GM18511 (cell line): Measurements from ENCODE around the gene PACC1.

Experiments
- ATAC-seq: cut with Tn5 transposase; IDR thresholded peaks from one replicate; pipeline ENCODE4 v1.9.1; 2021; ENCODE audit warnings: mild to moderate bottlenecking, moderate library complexity; ENCODE audit not compliant: unreplicated experiment

The PACC1 gene

DNA sequence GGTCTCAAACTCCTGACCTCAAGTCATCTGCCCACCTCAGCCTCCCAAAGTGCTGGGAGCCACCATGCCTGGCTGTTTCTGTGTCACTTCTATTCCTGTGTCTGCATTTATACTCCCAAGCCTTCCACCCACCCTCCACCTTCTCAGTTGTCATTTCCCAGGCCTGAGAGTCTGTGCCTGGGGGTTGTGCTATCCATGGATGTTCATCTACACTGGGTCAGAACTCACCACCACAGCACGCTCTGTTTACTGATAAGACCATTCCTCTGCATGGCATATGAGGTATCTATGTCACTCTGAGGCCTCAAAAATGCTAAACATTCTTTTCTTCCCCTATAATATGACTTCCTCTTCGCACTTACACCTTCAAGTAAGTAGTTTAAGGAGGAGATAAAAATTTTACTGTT lies 24.1 kb upstream of the PACC1 start:
- no peak for ATAC-seq

DNA sequence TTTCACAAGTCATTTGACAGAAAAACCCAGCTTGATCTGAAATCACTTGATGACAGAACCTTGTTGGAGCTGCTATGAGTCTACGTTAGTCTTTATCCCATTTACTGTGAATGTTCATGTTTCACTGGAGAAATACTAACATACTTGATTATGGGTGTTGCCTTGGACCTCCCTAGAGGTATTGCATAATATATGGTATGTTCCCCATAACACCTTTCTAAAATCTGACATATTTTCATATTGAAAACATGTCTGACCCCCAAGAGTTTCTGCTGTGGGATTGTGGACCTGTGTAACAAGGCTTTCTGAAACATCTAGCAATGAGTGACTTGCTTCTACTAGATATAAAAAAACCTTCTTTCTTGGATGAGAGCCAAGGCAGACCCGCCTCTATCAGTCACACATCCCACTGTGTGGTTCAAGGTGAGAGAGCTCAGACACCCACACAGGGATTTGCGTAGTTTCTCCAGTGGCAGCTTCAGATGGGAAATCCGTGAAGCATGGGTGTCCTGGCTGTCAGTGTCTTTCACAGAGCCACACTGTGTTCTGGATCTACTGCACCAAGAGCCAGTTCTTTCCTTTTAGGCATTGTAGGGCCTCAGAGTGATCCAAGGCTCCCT lies 22.6 kb upstream of the PACC1 start:
- ATAC-seq, result no peak

DNA sequence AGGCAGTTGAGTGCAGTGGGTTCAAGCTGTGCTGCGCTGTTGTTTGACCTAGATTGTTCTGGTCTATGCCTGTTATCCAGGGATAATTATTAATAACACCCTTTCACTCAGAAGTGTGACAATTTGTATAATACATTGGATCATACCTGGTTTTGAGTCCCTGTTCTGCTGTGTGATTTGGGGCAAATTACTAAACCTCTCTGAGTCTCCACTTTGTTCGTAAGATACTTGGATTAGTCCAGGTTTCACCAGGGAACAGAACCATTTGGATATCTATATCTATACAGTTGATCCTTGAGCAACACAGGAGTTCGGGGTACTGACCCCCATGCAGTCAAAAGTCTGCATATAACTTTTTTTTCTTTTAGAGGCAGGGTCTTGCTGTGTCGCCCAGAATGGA lies 20.3 kb upstream of the PACC1 start:
- ATAC-seq, result no peak

DNA sequence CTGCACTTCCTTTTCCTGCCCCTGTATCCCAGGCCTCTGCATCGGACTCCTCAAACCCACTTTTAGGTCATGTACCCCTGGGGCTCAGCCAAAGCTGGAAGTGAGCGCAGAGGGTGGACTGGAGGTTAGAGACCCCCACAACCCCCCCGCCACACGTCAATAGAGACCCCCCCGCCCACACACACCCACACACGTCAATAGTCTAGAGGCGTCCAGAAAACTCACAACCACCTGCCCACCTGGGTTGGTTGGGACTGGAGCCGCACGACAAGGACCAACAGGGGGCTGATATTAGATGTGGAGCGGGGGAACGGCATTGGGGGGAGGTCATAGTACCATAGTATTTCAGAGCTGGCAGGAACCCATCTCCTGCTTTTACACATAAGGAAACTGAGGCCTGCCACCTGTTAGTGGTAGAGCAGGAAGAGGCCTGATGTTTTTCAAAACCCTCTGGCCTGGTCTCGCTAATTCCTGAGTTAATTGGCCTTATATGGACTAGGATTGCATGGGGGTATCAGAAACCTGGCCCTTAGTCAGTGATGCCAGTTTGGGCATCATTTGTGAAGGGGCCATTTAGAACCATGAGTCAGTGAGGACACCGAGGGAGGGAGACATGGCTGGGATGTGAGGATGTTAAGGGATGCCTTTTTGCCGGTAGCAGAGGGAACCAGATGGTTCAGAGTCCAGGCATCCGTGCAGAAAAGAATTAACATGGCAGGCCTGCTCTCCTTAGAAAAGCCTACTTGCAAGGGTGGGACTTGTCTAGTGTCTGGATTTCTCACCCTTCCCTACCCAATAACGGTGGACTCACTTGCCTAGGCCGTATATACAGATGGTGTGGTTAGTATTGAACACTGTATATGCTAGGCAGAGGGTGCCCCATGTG lies 19.1 kb upstream of the PACC1 start:
- no peak for ATAC-seq

DNA sequence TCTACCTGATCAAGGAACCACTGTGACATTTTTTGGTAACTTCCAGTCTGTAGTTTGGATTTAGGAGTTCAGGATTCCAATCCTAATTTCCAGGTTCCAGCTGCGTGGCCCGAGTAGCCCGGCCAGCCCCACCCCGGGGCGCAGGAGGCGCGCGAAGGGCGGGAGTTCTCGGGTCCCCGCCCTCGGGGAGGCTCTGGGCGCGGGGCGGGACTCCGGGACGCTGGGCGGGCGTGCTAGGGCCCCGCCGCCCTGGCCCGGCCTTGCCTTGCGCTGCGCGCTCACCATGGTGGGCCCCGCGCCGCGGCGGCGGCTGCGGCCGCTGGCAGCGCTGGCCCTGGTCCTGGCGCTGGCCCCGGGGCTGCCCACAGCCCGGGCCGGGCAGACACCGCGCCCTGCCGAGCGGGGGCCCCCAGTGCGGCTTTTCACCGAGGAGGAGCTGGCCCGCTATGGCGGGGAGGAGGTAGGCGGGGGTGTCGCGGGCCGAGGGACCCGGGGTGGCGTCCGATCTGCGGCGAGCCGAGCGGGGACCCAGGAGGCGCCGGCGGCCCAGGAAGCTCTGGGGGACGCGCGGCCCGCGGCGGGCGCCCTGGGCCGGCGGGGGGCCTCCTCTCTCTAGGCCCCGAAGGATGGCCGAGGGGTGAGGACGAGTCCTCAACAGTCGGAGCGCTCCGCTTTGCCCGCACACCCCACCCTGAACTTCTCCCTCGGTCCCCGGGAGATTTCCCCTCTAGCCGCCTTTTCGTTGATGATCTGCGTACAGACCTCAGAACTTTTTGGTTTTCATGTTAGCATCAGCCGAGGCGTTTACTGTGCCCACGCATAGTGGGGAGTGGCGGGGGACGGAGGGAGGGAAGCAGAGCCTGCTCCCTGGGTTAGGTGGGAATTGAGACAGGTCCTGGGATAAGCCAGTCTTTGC lies 18.2 kb upstream of the PACC1 start, which contains the start of gene NENF:
NENF (plus strand) TSS at position 260 of the 916 bp plus-strand sequence; CDS start at position 284, 24 bp downstream.
- ATAC-seq, result peak; percentile 98

DNA sequence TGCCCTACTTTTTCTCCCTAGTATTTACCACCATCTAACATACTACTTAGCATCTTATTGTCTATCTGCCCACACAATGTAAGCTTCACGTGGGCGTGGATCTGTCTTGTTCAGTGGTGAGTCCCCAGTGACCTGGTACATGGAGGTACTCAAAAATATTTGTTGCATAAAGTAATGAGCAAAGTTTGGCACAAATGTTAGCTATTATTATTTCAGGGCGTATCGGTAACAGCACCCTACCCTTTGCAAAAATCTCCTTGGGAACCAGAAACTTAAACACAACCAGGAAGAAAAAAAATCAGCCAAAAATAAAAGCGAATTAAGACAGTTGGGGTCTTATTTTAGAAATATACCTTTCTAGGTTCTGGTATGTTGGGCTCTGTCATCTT lies 17.6 kb upstream of the PACC1 start:
- ATAC-seq, result no peak

DNA sequence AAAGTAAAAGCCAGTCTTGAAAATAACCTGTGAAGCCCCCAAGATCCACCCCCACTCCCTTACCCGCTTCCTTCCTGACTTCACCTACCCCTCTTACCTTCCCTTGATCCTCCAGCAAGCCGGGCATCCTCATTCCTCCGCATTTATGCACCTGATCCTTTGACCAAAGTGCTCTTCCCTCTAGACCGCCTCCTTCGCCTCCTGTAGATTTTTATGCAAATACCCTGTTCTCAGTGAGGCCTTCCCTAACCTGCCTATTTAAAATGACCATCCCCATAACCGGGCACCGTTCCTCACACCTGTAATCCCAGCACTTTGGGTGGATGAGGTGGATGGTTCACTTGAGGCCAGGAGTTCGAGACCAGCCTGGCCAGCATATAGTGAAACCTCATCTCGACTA lies 17.0 kb upstream of the PACC1 start:
- ATAC-seq, result no peak

DNA sequence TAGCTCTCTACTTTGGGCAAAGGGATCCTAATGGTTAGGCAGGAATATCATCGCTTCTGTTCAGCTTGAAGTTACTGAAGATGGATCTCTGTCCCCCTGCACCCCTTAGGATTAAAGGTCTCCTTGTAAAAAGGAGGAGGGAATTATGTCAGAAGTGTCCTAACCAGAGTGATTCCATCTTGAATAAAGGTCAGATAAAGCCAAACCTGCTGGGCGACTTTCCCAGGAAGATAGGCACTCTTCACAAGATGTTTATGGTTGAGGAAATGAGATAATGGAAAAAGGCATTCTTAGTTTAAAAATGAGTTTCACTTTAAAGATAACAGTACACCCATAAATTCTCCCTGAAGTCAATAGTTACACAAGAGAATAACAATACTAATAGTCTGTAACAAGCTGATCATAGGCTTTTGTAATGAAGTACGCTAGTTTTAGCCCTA lies 16.3 kb upstream of the PACC1 start:
- ATAC-seq, result no peak

DNA sequence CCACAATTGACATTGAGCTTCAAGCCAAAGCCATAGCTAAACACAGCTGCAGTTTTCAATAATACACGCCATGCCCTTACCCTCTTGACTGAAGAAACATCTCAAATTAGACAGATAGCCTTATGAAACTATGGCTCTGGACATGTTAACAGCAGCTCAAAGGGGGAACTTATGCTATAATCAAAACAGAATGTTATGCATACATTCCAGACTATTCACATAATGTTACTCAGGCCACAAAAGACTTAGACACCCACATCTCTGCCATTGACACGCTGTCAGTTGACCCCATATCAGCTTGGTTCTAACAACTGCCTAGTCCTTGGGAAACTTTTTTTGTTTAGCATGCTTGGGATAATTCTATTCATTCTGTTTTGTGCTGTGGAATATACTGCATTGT lies 15.7 kb upstream of the PACC1 start:
- ATAC-seq, result no peak

DNA sequence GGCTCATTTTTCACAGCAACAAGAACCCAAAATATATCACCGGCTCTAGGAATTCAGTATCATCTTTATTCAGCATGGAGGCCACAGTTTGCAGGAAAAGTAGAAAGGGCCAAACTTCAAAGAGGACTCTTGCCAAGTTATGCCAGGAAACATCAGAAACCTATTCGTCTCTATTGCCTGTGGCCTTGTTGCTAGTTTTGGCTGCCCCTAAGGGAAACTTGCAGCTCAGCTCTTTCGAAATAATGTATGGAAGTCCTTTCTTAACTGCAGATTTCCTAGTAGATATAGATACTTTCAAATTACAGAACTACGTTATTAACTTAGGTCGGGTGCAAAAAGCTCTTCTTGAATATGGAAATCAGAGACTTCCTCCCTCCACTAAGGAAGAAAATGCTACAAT lies 13.8 kb upstream of the PACC1 start:
- no peak for ATAC-seq

DNA sequence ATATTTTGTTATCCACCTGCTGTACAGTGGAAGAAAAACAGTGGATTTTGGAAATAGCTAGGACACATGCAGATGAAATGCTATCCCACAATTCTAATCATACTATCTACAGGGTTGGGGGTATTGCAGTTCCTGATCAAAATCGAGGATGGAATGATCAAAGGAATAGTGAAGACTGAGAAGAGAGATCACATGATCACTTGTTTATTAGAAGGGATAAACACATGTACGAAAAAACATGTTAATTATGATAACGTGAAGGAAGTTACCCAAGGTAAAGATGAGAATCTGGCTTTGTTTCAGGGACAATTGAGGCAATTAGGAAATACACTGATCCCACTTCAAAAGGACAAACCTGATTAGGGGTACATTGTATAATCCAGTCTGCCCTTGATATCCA lies 9.2 kb upstream of the PACC1 start:
- no peak for ATAC-seq

DNA sequence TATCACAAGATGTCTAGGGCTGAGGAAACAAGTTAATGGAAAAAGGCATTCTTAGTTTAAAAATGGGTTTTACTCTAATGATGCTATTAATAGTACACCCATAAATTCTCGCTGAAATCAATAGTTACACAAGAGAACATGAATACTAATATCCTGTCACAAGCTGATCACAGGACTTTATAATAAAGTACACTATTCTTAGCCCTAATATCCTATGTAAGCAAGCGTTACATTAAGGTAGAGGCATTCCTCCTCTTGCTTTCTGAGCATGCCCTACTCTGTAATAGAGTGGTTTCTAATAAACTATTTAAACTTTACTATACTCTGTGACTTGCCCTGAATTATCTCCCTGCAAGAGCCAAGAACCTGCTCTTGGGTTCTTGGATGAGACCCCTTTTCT lies 6.5 kb upstream of the PACC1 start:
- ATAC-seq, result no peak

DNA sequence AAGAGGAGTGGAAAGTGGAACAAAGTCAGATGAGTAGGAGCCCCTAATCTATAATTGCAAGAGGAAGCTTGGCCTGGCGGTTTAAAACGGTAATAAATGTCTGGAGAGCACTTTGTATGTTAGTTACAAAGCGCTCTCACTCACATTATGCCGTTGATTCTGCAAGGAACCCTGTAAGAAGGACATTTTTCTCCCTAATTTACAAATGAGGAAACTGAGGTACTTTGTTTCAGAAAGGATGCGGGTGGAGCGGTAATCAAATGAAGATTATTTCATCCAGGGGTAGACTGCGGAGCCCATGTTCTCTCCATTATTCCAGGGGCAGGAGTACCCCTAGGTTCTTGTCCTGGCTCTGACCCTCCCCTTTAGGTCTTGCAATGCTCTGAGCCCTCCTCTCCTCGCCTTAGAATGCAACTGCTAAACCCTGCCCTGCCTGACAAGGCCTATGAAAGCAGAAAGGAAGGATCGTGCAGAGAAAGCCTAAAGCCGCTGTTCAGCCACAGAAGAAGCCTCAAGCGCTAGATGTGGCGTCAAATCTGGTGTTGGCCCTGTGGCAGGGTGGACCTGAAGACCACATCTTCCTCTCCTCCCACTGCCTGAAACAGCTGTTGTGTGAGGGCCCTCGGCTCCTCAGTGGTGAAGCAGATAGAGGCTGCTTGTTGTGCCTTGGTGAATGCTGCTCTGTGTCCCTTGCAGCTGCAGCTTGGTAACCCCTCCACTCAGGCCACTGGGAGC lies 588 bp upstream of the PACC1 start:
- ATAC-seq, result no peak

DNA sequence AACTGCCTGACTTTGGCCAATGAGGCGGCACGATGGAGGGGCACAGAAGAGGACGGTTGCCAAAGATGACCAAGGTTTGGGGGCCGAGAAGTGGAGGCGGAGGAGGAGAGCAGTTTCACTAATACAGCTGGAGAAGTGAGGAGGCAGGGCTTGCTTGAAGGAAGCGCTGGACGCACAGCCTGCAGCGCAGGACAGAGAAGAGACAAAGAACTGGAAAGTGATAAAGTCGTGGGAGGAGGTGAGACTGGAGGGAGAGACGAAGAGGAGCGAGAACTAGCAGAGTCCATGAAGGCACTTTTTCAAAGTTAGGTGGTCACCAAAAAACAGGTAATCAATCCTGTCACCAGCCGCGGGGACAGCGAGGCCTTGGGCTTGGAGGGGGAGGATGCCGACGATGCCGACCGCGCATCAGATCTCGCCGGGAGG lies 771 bp downstream of the PACC1 start:
- peak; percentile 19 for ATAC-seq

DNA sequence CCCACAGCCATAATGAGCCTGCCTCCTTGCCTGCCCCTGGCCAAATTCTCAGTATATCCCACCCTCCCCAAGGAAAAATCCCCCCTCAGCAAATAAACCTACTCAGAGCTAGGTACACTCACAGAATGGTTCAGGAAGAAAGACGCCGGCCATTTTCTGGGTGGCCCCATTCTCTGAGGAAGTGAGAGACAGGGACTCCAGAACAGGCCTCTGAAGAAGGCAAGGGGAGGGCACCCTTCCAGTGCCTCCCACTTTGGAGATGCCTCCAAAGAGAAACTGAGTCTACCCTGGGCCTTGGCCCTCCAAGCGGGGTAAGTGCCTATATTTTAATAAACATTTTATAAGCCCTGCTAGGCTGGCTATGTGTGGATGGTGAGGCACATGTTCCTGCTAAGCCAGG lies 2.3 kb downstream of the PACC1 start:
- ATAC-seq, result no peak

DNA sequence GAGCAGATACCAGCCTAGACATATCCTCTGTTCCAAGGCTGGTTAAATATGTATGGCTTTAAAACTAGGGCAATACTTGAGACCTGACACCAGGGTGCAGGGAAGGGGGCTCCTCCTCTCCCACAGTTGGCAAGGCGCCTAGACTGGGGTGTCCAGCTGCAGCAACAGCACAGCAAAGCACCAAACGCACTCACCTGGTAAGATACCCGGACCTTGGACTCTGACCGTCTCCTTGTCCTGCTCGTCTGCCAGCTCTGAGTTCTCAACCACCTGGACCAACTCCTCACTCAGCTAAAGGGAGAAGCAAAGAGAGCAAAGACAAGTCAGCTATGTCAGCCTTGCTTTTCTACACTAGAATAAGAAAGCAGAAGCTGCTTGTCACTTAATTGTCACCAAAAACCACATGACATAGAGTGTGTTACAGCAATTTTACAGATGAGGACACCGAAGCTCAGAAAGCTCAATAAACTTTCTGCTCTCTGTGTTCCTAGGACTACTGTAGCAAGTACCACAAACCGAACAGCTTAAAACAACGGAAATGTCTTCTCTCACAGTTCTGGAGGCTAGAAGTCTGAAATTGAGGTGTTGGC lies 4.4 kb downstream of the PACC1 start:
- ATAC-seq, result no peak

DNA sequence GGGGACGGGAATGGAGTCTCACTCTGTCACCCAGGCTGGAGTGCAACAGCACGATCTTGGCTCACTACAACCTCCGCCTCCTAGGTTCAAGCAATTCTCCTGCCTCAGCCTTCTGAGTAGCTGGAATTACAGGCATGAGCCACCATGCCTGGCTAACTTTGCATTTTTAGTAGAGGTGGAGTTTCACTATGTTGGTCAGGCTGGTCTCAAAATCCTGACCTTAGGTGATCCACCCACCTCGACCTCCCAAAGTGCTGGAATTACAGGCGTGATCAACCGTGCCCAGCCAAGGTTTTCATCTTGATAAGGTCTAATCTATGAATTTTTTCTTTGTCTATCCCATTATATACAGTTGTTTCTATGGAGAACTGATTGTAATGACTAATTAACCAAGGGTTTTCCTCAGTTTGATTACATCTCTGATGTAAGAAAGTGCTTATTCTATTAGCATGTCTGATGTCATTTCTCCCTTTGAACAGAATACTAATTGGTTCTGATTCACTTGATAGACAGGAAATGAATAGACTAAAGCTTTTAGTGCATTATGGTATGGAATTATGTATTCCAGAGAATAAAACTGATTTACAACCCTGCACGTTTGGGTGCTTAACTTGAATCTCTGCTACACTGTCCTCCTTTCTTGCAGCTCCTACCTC lies 11.9 kb downstream of the PACC1 start:
- ATAC-seq, result no peak

DNA sequence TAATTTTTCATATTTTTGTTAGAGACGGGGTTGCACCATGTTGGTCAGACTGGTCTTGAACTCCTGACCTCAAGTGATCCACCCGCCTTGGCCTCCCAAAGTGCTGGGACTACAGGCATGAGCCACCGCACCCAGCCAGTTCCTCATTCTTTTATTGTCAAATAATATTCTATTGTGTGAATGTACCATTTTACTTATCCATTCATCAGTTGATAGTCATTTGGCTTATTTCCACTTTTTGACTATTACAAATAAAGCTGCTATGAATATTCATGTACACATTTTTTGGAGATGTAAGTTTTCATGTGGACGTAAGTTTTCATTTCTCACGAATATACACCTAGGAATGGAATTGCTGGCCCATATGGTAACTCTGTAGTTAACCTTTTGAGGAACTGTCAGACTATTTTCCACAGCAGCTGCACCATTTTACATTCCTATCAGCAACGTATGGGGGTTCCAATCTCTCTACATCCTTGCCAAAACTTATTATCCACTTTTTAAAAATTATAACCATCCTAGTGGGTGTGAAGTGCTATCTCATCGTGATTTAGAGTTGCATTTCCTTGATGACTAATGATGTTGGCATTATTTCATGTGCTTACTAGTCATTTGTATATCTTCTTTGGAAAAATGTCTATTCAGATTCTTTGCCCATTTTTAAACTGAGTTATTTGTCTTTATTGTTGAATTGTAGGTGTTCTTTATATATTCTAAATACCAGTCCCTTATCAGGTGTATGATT lies 12.7 kb downstream of the PACC1 start:
- ATAC-seq, result no peak

DNA sequence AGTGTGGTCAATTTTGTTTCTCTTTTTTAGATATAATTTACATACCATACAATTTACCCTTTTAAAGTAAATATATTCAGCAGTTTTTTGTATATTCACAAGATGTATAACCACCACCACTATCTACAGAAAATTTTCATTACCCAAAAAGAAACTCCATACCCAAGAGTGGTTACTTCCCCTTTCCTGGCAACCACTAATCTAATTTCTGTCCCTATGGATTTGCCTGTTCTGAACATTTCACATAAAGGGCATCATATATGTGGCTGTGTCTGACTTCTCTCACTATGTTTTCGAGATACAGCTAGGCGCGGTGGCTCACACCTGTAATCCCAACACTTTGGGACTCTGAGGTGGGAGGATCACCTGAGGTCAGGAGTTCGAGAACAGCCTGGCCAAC lies 13.6 kb downstream of the PACC1 start:
- no peak for ATAC-seq
